Middle frontal gyrus (tissue), 1 donor: ENCODE data around the gene COQ8B.
A peak's percentile ranks its signal among the peaks of the same experiment; 100 is the strongest.
"Not testable (repeated sequence)": the region's sequence is repeated elsewhere in the genome, so short reads cannot be mapped to it uniquely, and the experiment has no call there.

Experiments used
- DNase-seq: peaks from one replicate; pipeline ENCODE4 v3.0.0-alpha.2; 2015; ENCODE audit warnings: low spot score; ENCODE audit errors: extremely low spot score

Gene COQ8B

DNA sequence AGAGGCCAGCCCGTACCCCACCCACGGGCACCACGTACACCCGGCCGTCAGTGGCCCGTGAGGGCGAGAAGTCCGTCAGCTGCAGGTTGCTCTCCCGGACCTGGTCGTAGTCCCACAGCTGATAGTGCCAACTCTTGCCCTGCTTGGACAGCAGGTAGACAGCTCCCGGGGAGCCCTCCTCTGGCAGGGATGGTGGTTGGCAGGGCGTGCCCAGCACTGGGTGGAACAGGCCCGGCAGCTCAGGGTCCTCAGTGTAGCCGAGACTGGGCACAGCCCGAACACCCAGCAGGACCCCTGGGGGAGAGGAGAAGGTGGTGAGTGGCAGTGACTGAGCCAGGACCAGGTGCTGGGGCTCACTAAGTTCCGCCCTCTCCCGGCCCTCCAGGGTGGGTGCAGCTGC is 25.8 kb upstream of the COQ8B start:
- no peak for DNase-seq

DNA sequence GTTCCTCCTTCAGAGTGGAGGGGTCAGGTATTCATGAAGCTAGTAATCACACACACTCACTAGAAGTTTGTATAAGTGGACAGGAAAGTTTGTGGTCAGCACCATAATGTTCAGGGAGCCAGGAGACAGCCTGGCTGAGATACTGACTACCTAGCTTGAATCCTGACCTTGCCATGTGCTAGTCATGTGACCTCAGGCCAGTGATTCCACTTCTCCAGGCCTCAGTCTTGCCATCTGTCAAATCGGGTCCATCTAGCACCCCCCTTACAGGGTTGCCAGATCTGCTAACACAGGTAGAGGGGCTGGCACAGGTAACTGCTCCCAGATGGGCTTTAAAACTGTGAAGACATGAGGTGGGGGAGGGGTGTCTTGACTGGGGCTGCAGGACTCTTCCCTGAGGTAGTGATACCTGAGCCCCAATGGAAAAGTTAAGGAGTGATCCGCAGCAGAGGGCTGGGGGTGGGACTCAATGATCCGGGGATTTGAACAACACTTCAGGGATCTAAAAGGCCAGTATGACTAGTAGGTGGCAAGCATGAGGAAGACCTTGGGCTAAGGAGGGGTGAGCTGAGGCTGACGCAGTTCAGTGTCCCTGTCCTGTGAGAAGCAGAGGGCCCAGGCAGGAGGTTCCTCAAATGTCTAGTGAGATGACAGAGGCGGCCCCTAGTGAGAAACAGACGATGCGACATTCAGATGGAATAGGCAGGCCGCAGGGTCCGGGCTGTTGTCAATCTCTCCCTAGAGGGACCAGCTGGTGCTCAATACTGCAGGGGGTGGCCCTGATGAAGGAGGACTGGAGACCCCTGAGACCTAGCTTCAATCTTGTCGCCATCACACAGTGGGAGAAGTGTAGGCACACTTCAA is 25.1 kb upstream of the COQ8B start:
- no peak for DNase-seq

DNA sequence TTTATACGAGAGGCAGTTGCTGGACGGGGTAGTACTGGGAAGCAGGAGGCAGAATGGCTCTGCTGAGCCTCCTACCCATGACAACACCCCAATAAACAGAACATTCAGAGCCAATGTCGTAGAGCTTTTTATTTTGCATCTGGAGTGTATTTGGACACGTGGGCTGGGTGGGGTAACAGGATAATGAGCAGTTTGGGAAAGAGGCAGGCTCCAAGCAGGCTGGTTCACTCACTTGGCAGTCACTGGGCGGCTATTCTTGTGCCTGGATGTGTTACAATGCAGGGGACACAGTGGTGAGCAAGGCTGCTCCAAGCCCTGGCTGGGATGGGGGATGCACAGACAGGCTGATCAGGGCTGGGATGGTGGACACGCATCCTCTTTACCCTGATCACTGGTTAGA is 24.1 kb upstream of the COQ8B start:
- DNase-seq: peak; percentile 45

DNA sequence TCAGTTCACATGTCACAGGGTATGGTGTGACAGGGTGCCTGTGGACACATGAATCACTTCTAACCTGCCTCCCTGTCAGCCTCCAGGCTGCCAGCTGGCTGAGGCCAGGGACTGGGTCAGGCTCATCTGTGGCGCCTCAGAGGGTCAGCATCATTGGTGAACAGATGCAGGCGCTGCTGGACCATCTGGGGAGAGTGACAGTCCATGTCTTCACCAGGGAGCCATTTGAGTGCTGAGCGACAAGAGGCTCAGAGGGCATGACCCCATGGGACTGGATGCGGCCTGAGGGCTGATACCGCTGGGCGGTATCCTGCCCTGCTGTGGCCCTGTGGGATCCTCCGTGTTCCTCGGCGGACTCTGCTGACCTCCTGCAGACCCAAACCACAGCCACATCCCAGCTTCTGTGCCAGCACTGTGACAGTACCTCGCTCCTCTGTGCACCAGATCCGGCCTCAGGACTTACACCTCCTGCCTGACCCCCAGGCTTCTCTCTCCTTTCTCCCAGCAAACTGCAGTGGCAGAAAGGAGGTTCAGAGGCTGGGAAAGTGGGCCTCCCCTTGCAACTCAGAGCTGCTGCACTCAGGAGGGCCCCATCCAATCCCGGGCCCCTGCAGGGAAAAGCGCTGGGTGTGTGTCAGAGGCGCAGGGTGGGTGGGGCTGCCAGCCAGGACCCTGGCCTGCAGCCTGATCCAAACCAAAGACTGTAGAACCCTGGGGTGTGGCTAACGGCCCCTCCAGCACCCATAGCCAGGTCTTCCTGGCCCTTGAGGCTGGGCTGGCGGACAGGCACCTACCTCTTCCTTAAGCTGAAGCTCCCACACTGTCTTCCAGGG is 23.4 kb upstream of the COQ8B start:
- DNase-seq: no peak

DNA sequence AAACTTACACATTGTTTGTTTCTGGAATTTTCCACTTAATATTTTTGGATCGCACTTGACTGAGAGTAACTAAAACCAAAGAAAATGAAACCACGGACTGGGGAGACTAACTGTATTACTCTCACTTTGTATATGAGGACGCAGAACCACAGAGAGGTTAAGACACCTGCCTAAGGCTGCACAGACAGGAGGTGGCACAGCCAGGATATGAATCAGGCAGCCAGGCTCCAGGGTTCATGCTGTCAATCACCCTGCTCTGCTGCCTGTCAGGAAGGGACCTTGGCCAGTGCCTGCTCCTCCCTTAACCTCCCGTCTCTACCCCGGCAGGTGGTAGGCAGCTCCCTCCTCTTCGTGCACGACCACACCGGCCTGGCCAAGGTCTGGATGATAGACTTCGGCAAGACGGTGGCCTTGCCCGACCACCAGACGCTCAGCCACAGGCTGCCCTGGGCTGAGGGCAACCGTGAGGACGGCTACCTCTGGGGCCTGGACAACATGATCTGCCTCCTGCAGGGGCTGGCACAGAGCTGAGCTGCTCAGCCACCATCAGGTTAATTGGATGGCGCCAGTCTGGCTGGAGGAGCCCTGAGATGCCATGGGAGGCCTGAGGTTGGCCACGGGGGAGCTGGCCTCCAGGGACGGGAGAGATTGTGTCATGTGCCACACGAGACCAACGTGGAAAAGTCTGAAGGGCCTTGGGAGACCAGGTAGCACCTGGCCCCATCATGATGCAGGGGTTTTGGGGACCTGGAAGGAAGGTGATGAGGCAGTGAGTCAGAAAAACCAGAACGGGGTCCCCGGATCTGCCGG is 22.5 kb upstream of the COQ8B start:
- DNase-seq: no peak

DNA sequence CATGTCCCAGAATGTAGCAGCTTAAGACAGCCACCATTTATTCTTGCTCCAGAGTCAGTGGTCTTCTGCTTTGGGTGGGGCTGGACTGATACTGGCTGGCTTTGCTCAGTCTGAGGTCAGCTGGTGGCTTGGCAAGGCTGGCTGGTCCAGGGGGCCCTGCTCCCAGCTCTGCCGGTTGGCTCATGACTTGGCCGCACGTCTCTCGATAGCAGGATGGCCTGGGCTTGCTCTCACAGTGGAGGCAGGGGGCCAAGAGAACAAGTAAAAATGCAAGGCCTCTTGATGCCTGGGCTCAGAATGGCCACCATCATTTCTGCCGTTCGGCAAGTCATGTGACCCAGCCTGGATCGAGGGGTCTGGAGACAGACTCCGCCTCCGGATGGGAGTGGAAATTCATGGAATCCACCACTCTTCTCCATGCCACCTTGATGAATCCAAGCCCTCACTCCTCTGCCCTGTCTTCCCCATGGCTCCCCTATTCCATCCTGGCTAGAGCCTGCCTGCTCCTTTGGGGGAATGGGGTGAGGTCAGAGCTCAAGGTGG is 20.5 kb upstream of the COQ8B start:
- no peak for DNase-seq

DNA sequence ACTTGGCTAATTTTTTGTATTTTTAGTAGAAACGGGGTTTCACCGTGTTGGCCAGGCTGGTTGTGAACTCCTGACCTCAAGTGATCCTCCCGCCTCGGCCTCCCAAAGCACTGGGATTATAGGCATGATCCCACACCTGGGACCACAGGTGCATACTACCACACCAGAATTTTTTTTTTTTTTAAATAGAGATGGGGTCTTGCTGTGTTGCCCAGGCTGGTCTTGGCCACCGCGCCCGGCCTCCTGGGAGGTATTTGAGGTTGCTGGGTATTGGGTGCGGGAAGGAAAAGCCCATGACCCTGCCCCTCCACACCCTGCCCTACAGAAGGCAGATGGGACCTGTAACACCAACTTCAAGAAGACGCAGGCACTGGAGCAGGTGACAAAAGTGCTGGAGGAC is 20.0 kb upstream of the COQ8B start:
- no peak for DNase-seq

DNA sequence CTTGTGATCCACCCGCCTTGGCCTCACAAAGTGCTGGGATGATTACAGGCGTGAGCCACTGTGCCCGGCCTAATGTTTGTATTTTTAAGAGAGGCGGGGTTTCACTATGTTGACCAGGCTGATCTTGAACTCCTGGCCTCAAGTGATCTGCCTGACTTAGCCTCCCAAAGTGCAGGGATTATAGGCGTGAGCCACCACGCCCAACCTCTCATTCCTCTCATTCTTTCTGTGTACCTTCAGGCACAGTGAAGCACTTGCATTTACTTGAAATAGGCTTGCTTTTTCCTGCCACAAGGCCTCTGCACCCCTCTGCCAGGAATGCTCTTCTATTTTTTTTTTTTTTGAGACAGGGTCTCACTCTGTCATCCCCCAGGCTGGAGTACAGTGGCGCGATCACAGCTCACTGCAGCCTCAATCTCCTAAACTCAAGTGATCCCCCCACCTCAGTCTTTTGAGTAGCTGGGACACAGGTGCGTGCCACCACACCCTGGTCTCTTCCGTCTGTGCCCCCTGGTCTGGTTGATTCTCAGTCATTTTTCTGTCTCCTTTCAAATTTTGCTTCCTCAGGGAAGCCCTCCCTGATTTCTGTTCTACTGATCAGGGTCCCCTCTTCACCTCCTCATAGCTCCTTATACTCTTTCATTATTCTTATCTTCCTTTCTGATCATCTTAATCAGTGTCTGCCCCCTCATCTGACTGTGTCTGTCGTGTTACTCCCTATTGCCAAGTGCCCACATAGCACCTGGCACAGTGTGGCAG is 18.5 kb upstream of the COQ8B start:
- DNase-seq: no peak

DNA sequence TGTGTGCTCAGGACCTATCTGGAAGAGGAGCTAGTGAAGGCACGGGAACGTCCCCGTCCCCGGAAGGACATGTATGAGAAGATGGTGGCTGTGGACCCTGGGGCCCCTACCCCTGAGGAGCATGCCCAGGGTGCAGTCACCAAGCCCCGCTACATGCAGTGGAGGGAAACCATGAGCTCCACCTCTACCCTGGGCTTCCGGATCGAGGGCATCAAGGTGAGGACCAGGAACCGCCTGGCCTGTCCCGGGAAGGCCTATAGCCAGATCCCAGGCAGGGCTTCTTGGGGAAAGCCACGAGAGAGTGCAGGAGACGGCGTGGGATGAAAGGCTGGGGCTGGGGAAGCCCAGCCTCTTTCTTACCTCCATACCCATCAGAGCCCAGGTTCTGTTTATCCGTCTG is 16.5 kb upstream of the COQ8B start:
- DNase-seq: no peak

DNA sequence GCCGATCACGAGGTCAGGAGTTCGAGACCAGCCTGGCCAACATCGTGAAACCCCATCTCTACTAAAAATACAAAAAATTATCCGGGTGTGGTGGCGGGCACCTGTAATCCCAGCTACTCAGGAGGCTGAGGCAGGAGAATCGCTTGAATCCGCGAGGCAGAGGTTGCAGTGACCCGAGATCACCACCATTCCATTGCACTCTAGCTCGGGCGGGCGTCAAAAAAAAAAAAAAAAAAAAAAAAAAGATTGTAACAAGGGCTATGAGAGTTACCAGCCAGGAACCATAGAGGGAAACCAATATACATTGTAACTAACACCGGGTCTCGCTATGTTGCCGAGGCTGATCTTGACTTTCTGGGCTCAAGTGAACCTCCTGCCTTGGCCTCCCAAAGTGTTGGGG is 15.6 kb upstream of the COQ8B start:
- not testable (repeated sequence) for DNase-seq

DNA sequence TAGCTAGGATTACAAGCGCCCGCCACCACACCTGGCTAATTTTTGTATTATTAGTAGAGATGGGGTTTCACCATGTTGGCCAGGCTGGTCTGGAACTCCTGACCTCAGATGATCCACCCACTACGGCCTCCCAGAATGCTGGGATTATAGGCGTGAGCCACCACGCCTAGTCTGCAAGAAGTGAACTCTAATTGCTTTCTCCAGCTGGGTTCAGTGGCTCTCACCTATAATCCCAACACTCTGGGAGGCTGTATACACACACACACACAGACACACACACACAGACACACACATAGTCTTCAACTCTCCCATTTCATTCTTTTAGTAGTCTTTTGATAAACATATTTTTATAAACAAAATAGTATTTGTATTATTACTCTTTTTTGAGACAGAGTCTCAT is 13.4 kb upstream of the COQ8B start:
- not testable (repeated sequence) for DNase-seq

DNA sequence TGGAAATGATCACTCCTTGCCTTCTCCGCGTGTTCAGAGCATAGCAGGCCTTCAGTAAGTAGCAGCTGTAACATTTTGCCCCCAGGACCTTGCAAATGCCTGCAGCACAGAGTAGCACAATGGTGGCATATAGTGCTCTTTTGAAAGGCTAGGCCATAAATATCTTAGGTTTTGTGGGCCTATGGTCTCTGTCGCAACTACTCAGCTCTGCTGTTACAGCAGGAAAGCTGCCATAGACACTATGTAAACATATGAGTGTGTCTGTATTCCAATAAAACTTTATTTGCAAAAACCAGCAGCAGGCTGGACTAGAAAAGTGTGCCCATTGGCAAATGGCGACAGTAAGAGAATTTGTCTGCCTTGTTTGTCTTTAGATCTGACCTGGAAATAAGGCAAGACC is 9.6 kb upstream of the COQ8B start:
- DNase-seq: no peak

DNA sequence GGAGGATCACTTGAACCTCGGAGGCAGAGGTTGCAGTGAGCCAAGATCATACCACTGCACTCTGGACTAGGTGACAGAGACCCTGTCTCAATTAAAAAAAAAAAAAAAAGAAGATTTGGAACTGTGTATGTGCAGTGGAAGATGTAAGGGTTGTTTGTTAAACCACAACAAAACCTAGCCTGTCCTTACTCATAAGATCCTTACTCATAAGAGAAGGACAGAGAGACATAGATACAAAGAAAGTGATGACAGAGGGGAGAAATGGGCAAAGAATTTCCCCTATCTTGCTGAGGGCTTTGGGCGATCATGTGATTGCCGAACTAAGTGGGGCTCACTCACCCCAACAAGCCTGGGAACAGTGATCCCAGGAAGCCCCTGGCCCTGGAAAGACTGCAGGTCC is 8.2 kb upstream of the COQ8B start:
- no peak for DNase-seq

DNA sequence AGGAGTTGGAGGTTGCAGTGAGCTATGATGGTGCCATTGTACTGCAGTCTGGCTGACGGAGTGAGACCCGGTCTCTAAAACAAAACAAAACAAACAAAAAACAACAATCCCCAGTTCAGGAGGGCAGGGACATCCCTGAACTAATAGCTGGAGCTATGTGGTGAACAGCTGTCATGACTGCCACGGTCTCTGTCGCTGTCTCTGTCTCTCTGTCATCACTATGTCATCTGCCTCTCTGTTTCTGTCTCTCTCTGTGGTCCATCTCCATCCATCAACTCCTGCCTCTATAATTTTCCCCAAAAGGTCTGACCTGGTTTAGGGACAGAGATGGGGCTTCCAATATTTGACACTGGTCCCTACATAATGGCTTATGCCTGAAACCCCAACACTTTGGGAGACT is 7.6 kb upstream of the COQ8B start:
- DNase-seq: no peak

DNA sequence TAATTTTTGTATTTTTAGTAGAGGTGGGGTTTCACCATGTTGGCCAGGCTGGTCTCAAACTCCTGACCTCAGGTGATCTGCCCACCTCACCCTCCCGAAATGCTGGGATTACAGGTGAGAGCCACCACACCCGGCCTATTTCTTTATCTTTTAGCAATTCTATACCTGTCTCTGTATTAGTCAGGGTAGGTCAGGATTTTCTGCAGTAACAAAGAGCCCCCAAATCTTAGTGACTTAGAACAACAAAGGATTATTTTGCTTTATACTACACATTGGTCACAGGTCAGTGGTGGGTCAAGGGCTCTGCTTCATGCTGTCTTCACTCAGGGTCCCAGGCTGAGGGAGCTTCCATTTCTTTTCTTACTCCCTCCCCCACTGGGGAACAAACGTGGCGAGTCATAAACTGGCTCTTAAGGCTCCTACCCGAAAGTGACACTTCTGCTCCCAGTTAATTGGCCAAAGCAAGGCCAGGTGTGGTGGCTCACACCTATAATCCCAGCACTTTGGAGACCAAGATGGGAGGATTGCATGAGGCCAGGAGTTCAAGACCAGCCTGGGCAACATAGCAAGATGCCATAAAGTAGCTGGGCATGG is 7.1 kb upstream of the COQ8B start:
- DNase-seq: no peak

DNA sequence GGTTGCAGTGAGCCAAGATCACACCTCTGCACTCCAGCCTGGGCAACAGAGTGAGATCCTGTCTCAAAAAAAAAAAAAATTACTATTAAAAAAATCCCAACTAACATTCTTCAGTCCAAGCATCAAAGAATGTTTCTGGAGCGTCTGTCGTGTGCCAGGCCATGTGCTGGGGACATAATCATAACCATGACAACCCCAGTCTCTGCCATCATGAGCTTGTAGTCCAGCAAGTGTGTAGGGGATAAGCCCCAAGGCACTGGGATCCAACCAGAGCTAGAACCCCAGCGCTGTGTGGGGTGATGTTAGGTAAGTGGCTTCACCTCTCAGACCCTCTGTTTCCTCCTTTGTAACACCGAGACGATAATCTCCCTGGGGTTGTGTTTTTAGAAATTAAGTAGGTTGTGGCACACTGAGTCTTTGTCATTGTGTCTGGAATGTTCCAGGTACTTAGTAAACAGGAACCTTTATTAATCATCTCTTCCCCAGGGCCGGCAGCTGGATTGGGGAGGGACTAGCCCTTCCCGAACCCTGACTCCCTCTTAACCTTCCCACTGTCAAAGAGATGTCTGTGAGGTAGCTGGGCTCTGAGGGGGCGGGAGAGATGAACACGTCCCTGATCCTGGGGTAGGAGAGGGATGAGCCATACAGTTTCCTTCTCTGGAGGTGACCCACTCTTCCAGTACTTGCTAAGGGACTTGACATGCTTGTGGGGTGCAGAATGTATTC is 5.4 kb upstream of the COQ8B start:
- no peak for DNase-seq

DNA sequence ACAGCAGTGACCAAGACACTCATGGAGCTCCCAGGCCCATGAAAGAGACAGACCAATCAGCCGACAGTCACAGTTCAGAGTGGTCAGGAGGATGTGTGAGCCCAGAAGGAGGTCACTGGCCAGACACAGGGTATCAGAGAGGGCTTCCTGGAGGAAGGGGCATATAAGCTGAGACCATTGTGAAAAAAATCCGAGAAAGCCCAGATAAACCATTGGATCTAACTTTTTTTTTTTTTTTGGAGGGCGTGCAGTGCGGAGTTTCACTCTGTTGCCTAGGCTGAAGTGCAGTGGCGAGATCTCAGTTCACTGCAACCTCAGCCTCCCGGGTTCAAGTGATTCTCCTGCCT is 4.4 kb upstream of the COQ8B start:
- no peak for DNase-seq

DNA sequence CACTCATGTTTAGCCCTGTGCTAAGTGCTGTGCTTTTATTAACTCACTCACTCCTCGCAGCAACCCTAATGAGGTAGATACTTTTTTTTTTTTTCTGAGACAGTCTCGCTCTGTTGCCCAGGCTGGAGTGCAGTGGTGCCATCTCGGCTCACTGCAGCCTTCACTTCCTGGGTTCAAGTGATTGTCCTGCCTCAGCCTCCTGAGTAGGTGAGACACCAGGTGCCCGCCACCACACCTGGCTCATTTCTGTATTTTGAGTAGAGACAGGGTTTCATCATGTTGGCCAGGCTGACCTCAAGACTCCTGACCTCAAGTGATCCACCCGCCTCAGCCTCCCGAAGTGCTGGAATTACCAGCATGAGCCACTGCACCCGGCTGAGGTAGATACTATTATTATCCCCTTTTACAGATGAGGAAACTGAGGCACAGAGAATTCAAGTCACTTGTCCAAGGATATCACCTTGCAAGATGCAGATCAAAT is 2.8 kb upstream of the COQ8B start:
- no peak for DNase-seq

DNA sequence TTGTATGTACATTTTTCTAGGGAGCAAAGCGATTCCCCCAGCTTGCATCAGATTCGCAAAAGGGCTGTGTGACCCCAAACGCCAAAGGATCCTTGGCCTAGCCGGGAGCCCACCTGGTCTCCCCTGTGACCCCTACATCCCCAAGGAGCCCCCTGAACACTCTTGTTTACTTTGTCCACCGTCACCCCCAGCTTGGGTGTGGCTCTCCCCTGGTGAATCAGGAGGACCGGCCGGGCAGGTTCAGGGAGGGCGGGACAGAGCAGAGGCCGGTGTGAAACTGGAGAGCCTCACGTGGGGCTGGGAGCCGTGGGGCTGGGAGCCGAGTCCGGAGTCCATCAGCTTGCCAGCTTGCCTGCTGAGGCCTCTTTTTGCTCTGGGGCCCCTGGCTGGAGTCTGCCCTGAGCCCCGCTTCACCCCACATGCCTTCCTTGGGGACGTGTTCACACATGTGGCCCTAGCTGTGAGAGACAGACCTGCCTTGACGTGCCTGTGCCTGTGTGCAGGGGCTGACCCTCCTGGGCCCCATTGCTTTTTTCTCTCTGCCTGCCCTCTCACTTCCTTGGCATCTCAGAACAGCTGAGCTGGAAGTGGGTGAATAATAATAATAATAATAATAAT is 2.2 kb upstream of the COQ8B start:
- no peak for DNase-seq
